Trophoblast cell (in vitro differentiated cells and primary cell): ENCODE results near the gene HPD.

Experiments used
- DNase-seq, 2 donors: peaks; one replicate each; pipeline ENCODE4 v3.0.0-alpha.2; 2016
- H2AFZ ChIP-seq: 2 replicates; pipeline ENCODE4 v1.6.1; 2013; ENCODE audit warnings: low read length, moderate library complexity, mild to moderate bottlenecking; ENCODE audit not compliant: insufficient read depth, poor library complexity
- H2AK5ac ChIP-seq: 2 replicates; pipeline ENCODE4 v1.6.1; 2013; ENCODE audit warnings: mild to moderate bottlenecking, low read length
- H2BK120ac ChIP-seq: 2 replicates; pipeline ENCODE4 v1.6.1; 2013; ENCODE audit warnings: low read length, mild to moderate bottlenecking, moderate library complexity; ENCODE audit not compliant: insufficient read depth, poor library complexity
- H2BK12ac ChIP-seq: 2 replicates; pipeline ENCODE4 v1.6.1; 2013; ENCODE audit warnings: mild to moderate bottlenecking, low read length, moderate library complexity
- H2BK5ac ChIP-seq: 2 replicates; pipeline ENCODE4 v1.6.1; 2013; ENCODE audit warnings: low read length, low read depth, moderate library complexity, mild to moderate bottlenecking; ENCODE audit not compliant: poor library complexity
- H3K14ac ChIP-seq: 2 replicates; pipeline ENCODE4 v1.6.1; 2013; ENCODE audit warnings: mild to moderate bottlenecking, low read length
- H3K18ac ChIP-seq: 2 replicates; pipeline ENCODE4 v1.6.1; 2013; ENCODE audit warnings: mild to moderate bottlenecking, low read length
- H3K23ac ChIP-seq: 2 replicates; pipeline ENCODE4 v1.6.1; 2013; ENCODE audit warnings: low read length
- H3K27ac ChIP-seq: 2 replicates; pipeline ENCODE4 v1.5.1; 2013; ENCODE audit warnings: low read depth, mild to moderate bottlenecking, inconsistent platforms, low read length, moderate library complexity
- H3K27me3 ChIP-seq: 2 replicates; pipeline ENCODE4 v1.6.1; 2013; ENCODE audit warnings: inconsistent platforms, mild to moderate bottlenecking, low read length, moderate library complexity; ENCODE audit not compliant: insufficient read depth
- H3K36me3 ChIP-seq, 2 experiments: 1 replicate in 1 of 2; 2 replicates in 1 of 2; pipeline ENCODE4 v1.6.1; 2013; ENCODE audit warnings: low read length in 2 of 2, mild to moderate bottlenecking in 2 of 2, moderate library complexity in 1 of 2; ENCODE audit not compliant: insufficient read depth in 2 of 2, control insufficient read depth in 1 of 2
- H3K4ac ChIP-seq: 2 replicates; pipeline ENCODE4 v1.6.1; 2013; ENCODE audit warnings: low read depth, mild to moderate bottlenecking, low read length, moderate library complexity
- H3K4me1 ChIP-seq, 2 experiments: 1 replicate in 1 of 2; 2 replicates in 1 of 2; pipeline ENCODE4 v1.6.1; 2013; ENCODE audit warnings: low read length in 2 of 2, mild to moderate bottlenecking in 2 of 2, moderate library complexity in 1 of 2; ENCODE audit not compliant: insufficient read depth in 2 of 2, control insufficient read depth in 1 of 2
- H3K4me2 ChIP-seq: 2 replicates; pipeline ENCODE4 v1.6.1; 2013; ENCODE audit warnings: inconsistent platforms, mild to moderate bottlenecking, low read length, moderate library complexity
- H3K4me3 ChIP-seq: 2 replicates; pipeline ENCODE4 v1.5.1; 2013; ENCODE audit warnings: mild to moderate bottlenecking, low read depth, low read length, inconsistent platforms
- H3K79me1 ChIP-seq: one replicate; pipeline ENCODE4 v1.6.1; 2013; ENCODE audit warnings: low read length
- H3K79me2 ChIP-seq: 2 replicates; pipeline ENCODE4 v1.6.1; 2013; ENCODE audit warnings: low read length, mild to moderate bottlenecking; ENCODE audit not compliant: control insufficient read depth, insufficient read depth, poor library complexity
- H3K9ac ChIP-seq: 2 replicates; pipeline ENCODE4 v1.6.1; 2013; ENCODE audit warnings: mild to moderate bottlenecking, low read length
- H3K9me3 ChIP-seq: 2 replicates; pipeline ENCODE4 v1.6.1; 2013; ENCODE audit warnings: low read depth, mild to moderate bottlenecking, control low read depth, inconsistent platforms, low read length; ENCODE audit not compliant: insufficient read depth
- H4K12ac ChIP-seq: 2 replicates; pipeline ENCODE4 v1.6.1; 2013; ENCODE audit warnings: low read depth, mild to moderate bottlenecking, low read length, moderate library complexity
- H4K8ac ChIP-seq: 2 replicates; pipeline ENCODE4 v1.6.1; 2013; ENCODE audit warnings: low read depth, mild to moderate bottlenecking, low read length, moderate library complexity
- H4K91ac ChIP-seq: one replicate; pipeline ENCODE4 v1.6.1; 2013; ENCODE audit warnings: low read depth, mild to moderate bottlenecking, low read length, moderate library complexity
- WGBS: extraction: QIAGEN DNeasy Blood & Tissue Kit; methylation state at CpG from one replicate; pipeline ENCODE4 v1.1.7; 2013; ENCODE audit warnings: missing lambda C conversion rate; ENCODE audit not compliant: insufficient read length, insufficient coverage; ENCODE audit errors: extremely low coverage; 5-methylcytosine and 5-hydroxymethylcytosine counted together

The HPD gene

DNA sequence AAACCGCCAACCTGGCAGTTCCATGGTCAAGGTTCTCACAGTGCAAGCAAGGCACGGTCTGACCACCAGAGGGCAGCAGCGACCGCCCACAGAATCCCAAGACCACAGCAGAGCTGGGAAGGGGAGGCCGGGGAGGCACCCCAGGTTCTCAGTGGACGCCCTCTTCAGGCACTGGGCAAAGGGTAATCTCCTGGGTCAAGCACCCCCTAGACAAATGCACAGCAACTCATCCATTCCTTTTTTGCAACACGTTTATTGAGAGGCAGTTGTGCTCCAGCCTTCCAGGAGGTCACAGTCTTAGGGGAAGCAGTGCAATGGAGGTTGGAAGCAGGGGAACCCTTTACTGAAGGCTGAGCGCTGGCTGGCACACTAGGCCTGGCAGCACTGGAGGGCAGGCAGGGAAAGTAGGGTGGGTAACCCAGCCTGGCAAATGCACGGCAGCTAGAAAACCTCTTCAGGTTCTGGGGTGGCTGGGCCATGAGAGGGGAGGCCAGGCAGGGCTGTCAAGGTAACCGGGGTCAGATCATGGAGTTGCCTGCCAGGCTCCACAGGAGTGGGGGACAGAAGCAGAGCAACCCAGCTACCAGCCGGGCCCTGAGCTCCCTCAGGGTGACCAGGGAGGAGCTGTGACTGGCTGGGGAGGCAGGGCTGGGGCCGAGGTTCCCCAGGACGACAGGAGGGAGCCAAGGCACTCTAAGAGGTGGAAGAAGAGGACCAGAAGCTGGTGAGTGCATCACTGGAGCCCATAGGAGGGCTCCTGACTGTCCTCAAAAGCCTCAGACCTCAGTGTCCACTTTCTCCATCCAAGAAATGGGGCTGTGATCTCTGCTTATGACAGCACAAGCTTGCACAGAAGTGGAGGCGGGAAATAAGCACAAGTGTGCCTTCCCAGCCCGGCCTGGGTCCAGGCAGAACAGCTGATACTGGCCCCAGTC is 63.4 kb downstream of the HPD start:
- Histone ChIP-seq H3K4me1 (peaks cover 41 to 52% of the 10 kb centered on the region in 2 experiments), H3K27me3 (no peaks in the 10 kb centered on the region), H3K4me2 (peak overlapping the region; percentile 97), H4K91ac (no peak overlapping the region), H4K8ac (peak overlapping the region; percentile 66), H3K18ac (peak overlapping the region; percentile 37), H4K12ac (peak overlapping the region; percentile 66), H2BK120ac (no peak overlapping the region), H3K79me1 (peaks cover 34% of the 10 kb centered on the region), H3K79me2 (peaks cover 20% of the 10 kb centered on the region), H3K23ac (no peak overlapping the region), H2BK5ac (no peak overlapping the region), H3K27ac (peak overlapping the region; percentile 42), H3K4ac (no peak overlapping the region), H3K14ac (no peak overlapping the region), H3K36me3 (peaks cover 18 to 31% of the 10 kb centered on the region in 2 experiments), H3K4me3 (no peak overlapping the region), H2AFZ (peak overlapping the region; percentile 27), H2BK12ac (no peak overlapping the region), H2AK5ac (no peak overlapping the region), H3K9me3 (no peaks in the 10 kb centered on the region), H3K9ac (no peak overlapping the region)
- peak; percentile 63 to 91 for DNase-seq
- no CpG with 5 or more reads among the region's 15 CpGs for WGBS

- no peak overlapping the region for H2BK5ac ChIP-seq
- H3K14ac ChIP-seq = peak overlapping the region; percentile 58
- no peaks in the 10 kb centered on the region for H3K27me3 ChIP-seq
- peaks cover 43 to 57% of the 10 kb centered on the region in 2 experiments for H3K4me1 ChIP-seq
- peaks cover 27% of the 10 kb centered on the region for H3K79me1 ChIP-seq
- DNase-seq = no peak
- H4K8ac ChIP-seq = peak overlapping the region; percentile 66
- H3K79me2 ChIP-seq = peaks cover 14% of the 10 kb centered on the region
- H3K18ac ChIP-seq = peak overlapping the region; percentile 57
- H4K91ac ChIP-seq = peak overlapping the region; percentile 72
- peak overlapping the region; percentile 66 for H4K12ac ChIP-seq
- peak overlapping the region; percentile 44 for H3K9ac ChIP-seq
- H2AFZ ChIP-seq = no peak overlapping the region
- peaks cover 18 to 31% of the 10 kb centered on the region in 2 experiments for H3K36me3 ChIP-seq
- no peak overlapping the region for H3K23ac ChIP-seq
- H3K4me3 ChIP-seq = no peak overlapping the region
- H3K4ac ChIP-seq = no peak overlapping the region
- H2BK12ac ChIP-seq = peak overlapping the region; percentile 18
- H3K4me2 ChIP-seq = peak overlapping the region; percentile 97
- H2BK120ac ChIP-seq = no peak overlapping the region
- peak overlapping the region; percentile 52 for H2AK5ac ChIP-seq
- no peaks in the 10 kb centered on the region for H3K9me3 ChIP-seq
- peak overlapping the region; percentile 30 for H3K27ac ChIP-seq
- no CpG with 5 or more reads among the region's 13 CpGs for WGBS
Observed at GRCh38 chr12:121794534-121795033, 64.1 kb downstream of the HPD start.

GRCh38 chr12:121793838-121794533 is 64.7 kb downstream of the HPD start:
- H3K79me1 ChIP-seq = peaks cover 22% of the 10 kb centered on the region
- H3K23ac ChIP-seq = no peak overlapping the region
- H3K4me3 ChIP-seq = peak overlapping the region; percentile 72
- peaks cover 42 to 53% of the 10 kb centered on the region in 2 experiments for H3K4me1 ChIP-seq
- WGBS = no CpG with 5 or more reads among the region's 59 CpGs
- H2BK120ac ChIP-seq = no peak overlapping the region
- peak; percentile 90 to 96 for DNase-seq
- H3K14ac ChIP-seq = peak overlapping the region; percentile 89
- peak overlapping the region; percentile 82 for H2AFZ ChIP-seq
- H3K79me2 ChIP-seq = peaks cover 10% of the 10 kb centered on the region
- no peak overlapping the region for H3K4ac ChIP-seq
- no peak overlapping the region for H3K27ac ChIP-seq
- no peaks in the 10 kb centered on the region for H3K9me3 ChIP-seq
- peak overlapping the region; percentile 66 for H4K8ac ChIP-seq
- peak overlapping the region; percentile 66 for H4K12ac ChIP-seq
- H4K91ac ChIP-seq = peak overlapping the region; percentile 72
- peak overlapping the region; percentile 97 for H3K4me2 ChIP-seq
- H3K18ac ChIP-seq = peak overlapping the region; percentile 73
- H3K9ac ChIP-seq = peak overlapping the region; percentile 73
- no peak overlapping the region for H2BK12ac ChIP-seq
- no peaks in the 10 kb centered on the region for H3K27me3 ChIP-seq
- H2AK5ac ChIP-seq = peak overlapping the region; percentile 73
- no peak overlapping the region for H2BK5ac ChIP-seq
- H3K36me3 ChIP-seq = peaks cover 18 to 30% of the 10 kb centered on the region in 2 experiments

DNA sequence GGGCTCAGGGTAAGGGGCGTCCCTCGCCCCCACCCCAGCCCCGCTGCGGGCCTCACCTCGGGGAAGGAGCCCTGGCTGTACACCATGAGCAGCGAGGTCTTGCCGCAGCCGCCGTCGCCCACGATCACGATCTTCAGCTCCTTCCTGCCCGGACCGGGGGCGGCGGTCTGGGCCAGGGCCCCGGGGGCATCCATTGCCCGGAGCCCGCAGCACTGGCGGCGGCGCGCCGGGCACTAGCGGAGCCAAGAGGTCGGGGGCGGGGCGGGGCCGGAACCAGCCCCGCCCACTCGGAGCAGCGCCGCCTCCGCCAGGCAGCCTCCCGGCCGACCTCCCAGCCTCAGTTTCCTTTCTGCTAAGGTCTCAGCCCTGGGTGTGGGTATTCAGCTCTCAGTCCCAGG is 65.2 kb downstream of the HPD start, which contains the start of gene RHOF:
Gene RHOF (minus strand): TSS at position 249 of the 398 bp plus-strand sequence. CDS start 55 bp downstream, at position 194.
- no CpG with 5 or more reads among the region's 36 CpGs for WGBS

More for the DNA sequence above, 65.2 kb downstream of the HPD start, which contains the start of gene RHOF:
- H3K4ac ChIP-seq = no peak within 1 kb of the TSS
- H4K91ac ChIP-seq = peak within 1 kb of the TSS; percentile 72
- H2BK5ac ChIP-seq = no peak within 1 kb of the TSS
- H3K27ac ChIP-seq = no peak within 1 kb of the TSS
- H3K18ac ChIP-seq = peak within 1 kb of the TSS; percentile 73
- H3K4me1 ChIP-seq = peaks cover 36 to 47% of the 10 kb centered on the region in 2 experiments
- no peak within 1 kb of the TSS for H3K23ac ChIP-seq
- peak within 1 kb of the TSS; percentile 97 for H3K4me2 ChIP-seq
- H3K4me3 ChIP-seq = peak within 1 kb of the TSS; percentile 72
- peaks cover 21% of the 10 kb centered on the region for H3K79me1 ChIP-seq
- peaks cover 7% of the 10 kb centered on the region for H3K79me2 ChIP-seq
- peak within 1 kb of the TSS; percentile 89 for H3K14ac ChIP-seq
- peak within 1 kb of the TSS; percentile 73 for H3K9ac ChIP-seq
- H2BK120ac ChIP-seq = peak within 1 kb of the TSS; percentile 34
- H2BK12ac ChIP-seq = no peak within 1 kb of the TSS
- H3K27me3 ChIP-seq = no peaks in the 10 kb centered on the region
- peaks cover 15 to 24% of the 10 kb centered on the region in 2 experiments for H3K36me3 ChIP-seq
- DNase-seq = peak; percentile 77 to 85
- H4K12ac ChIP-seq = peak within 1 kb of the TSS; percentile 66
- peak within 1 kb of the TSS; percentile 77 for H4K8ac ChIP-seq
- H2AFZ ChIP-seq = peak within 1 kb of the TSS; percentile 82
- H3K9me3 ChIP-seq = no peaks in the 10 kb centered on the region
- H2AK5ac ChIP-seq = peak within 1 kb of the TSS; percentile 73
